Fibroblast of pulmonary artery (primary cell): ENCODE results near the gene VIPR1.

Source experiments
- DNase-seq: peaks from one replicate; pipeline ENCODE4 v3.0.0-alpha.2; 2010; ENCODE audit warnings: low read depth
- H3K4me3 ChIP-seq: replicated peaks from 2 replicates; pipeline ENCODE4 v1.5.1; 2011; ENCODE audit warnings: low read depth, mild to moderate bottlenecking, control low read depth, low read length, moderate library complexity
- TF ChIP-seq, protein P1 (sequence below): IDR thresholded peaks from 2 replicates; pipeline ENCODE4 v1.5.1; 2011; ENCODE audit warnings: mild to moderate bottlenecking, control low read depth, low read length, inconsistent platforms; ENCODE audit errors: missing control alignments

Gene VIPR1

DNA sequence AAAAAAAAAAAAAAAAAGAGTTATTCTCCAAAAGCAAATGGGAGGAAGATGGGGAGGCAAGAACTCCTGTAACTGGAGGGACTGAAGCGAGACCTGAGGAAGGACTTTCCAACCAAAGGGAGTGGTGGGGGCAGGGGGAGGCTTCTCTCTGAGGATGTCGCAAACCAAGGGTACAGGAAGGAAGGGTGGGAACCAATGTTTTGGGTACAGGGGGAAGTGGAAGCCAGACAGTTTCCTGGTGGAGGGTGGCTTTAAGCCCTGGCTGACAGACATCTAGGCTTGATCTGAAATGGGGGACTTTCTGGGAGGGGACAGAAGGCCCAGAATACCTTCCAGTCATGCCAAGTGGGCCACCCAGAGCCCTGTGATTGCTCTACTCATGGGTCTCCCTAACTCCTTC, 27.0 kb downstream of the VIPR1 start:
- no peak overlapping the region for H3K4me3 ChIP-seq
- DNase-seq, result no peak

DNA sequence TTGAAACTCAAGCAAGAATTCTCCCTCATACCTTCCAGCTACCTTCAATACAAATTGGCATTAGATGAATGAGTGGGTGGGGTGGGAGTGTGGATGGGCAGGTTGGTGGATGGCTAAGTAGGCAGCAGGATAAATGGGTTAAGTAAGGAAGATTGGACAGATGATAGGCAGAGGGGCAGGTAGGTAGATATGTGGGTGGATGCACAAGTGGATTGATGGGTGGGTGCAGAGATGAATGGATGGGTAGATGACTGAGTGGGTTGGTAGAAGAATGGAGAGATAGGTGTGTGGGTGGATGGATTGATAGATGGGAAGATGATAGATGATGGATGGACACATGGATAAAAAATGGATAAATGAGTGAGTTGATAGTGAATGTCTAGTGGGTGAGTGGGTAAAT, 27.6 kb downstream of the VIPR1 start:
- no peak overlapping the region for H3K4me3 ChIP-seq
- DNase-seq, result no peak
- TF ChIP-seq, protein P1, sequence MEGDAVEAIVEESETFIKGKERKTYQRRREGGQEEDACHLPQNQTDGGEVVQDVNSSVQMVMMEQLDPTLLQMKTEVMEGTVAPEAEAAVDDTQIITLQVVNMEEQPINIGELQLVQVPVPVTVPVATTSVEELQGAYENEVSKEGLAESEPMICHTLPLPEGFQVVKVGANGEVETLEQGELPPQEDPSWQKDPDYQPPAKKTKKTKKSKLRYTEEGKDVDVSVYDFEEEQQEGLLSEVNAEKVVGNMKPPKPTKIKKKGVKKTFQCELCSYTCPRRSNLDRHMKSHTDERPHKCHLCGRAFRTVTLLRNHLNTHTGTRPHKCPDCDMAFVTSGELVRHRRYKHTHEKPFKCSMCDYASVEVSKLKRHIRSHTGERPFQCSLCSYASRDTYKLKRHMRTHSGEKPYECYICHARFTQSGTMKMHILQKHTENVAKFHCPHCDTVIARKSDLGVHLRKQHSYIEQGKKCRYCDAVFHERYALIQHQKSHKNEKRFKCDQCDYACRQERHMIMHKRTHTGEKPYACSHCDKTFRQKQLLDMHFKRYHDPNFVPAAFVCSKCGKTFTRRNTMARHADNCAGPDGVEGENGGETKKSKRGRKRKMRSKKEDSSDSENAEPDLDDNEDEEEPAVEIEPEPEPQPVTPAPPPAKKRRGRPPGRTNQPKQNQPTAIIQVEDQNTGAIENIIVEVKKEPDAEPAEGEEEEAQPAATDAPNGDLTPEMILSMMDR, result no peak

More for the DNA sequence above, 27.0 kb downstream of the VIPR1 start:
- TF ChIP-seq, protein P1, result no peak

DNA sequence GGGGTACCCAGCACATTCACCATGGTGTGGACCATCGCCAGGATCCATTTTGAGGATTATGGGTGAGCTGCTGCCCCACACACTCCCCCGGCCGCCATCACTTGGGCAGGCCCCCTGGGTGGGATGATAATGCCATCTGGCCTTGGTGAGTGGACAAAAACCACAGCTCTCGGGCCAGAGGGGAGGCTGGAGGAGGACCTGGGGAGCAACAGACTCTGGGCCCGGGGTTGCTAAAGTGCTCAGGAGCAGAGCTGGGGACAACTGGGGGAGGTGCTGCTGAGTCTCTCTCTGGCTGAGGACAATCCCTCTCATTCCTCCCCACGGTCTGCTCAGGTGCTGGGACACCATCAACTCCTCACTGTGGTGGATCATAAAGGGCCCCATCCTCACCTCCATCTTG, 29.0 kb downstream of the VIPR1 start:
- H3K4me3 ChIP-seq, result no peak overlapping the region
- DNase-seq, result no peak
- TF ChIP-seq, protein P1, result no peak

DNA sequence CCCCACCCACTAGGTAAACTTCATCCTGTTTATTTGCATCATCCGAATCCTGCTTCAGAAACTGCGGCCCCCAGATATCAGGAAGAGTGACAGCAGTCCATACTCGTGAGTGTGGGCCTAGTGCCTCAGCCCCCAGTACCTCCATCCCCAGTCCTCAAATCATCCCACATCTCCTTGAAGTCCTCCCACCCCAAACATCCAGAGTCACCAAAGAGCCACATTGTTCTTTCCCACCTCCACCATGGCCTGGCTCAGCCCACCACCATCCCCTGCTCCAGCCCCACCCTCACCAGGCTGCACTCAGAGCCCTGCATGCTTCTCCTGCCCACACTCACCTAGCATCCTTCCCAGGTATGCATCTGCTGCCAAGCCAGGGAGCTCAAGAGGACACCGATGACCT, 29.8 kb downstream of the VIPR1 start:
- TF ChIP-seq, protein P1, result no peak
- no peak for DNase-seq
- no peak overlapping the region for H3K4me3 ChIP-seq

DNA sequence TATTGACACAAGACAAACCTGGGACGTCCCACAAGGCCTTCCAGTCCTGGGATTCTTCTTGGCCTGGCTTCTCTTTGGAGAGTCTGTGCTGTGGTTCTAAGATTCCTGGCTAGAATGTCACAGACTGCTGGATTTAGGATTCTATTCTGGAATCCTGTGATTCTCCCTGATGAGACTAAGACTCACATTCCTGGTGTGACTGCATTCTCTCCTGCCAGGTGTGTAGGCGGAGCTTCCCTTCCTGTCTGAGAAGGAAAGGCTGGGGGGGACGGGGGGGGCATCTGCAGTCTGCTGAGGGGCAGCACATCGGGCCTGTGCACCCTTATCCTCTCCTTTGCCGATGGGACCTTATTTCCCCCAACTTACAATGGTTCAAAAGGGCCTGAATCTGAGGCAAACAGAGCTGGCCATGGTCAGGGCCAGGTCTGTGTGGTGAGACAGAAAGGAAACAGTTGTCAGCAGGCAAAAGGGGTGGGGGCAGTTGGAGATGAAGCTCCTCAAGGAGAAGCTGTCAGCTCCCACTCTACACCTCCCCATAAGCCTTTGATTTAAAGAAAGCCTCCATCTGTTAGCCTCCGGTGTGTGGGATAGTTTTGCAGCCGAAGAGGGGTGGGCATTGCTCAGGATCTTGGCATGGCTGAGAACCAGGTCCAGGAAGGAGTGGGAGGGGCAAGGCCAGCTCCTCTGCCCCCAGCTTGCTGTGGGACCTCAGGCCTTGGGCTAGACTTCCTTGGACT, 30.9 kb downstream of the VIPR1 start:
- TF ChIP-seq, protein P1, result no peak
- H3K4me3 ChIP-seq, result no peak overlapping the region
- DNase-seq, result no peak

DNA sequence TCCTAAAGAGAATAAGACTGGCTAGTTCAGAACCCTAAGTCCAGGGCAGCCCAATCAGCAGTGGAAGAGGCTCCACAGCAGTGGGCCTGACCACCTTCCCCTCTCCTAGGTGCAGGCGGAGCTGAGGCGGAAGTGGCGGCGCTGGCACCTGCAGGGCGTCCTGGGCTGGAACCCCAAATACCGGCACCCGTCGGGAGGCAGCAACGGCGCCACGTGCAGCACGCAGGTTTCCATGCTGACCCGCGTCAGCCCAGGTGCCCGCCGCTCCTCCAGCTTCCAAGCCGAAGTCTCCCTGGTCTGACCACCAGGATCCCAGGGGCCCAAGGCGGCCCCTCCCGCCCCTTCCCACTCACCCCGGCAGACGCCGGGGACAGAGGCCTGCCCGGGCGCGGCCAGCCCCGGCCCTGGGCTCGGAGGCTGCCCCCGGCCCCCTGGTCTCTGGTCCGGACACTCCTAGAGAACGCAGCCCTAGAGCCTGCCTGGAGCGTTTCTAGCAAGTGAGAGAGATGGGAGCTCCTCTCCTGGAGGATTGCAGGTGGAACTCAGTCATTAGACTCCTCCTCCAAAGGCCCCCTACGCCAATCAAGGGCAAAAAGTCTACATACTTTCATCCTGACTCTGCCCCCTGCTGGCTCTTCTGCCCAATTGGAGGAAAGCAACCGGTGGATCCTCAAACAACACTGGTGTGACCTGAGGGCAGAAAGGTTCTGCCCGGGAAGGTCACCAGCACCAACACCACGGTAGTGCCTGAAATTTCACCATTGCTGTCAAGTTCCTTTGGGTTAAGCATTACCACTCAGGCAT, 33.7 kb downstream of the VIPR1 start:
- peak; percentile 52 for DNase-seq
- H3K4me3 ChIP-seq, result no peak overlapping the region
- TF ChIP-seq, protein P1, result peak; percentile 63
